Stimulated activated CD8-positive, alpha-beta memory T cell treated with anti-CD3 and anti-CD28 coated beads, Interleukin-4, amount 100 ng/mL, for 24 hours (primary cell): Measurements from ENCODE around the gene BBLN.
A peak's percentile ranks its signal among the peaks of the same experiment; 100 is the strongest.

ENCODE experiments used
- DNase-seq: peaks from one replicate; pipeline ENCODE4 v3.0.0-alpha.2; 2020; ENCODE audit warnings: low read depth

Gene BBLN

DNA sequence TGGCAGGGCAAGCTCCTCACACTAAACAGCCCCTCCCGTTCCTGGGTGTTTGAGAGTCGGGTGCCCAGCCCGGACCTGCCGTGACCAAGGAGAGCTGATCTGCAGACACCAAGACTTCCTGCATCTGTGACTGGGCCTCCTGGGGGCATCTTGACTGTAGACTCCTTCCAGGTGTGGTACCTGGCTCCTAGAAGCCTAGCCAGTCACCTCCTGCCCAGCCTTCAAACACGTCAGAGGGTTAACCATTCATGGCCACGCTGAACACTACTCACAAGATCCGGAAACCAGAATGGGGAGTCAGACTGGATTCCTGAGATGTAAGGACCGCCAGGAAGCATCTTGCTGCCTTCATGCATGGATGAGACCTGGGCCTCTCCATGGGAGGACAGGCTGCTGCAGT, 14.5 kb upstream of the BBLN start:
- no peak for DNase-seq

DNA sequence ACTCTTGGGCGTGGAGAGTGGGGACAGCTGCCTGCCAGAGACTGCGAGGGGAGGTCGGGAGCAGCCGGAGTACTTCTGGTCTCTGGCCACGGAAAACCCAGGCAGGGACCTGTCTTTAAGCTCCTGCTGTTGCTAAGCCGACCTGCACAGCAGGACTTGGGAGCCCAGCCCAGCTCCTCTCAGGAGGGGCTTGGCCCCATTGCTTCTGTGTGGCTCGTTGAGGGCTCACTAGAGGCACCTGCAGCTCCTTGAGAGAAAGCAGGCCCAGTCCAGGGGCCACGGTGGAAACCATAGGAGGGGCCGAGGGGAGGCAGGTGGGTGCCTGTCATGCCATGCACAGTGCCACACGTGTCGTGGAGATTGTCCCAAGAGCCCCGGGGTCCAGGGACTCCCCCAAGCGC, 14.1 kb upstream of the BBLN start:
- no peak for DNase-seq

DNA sequence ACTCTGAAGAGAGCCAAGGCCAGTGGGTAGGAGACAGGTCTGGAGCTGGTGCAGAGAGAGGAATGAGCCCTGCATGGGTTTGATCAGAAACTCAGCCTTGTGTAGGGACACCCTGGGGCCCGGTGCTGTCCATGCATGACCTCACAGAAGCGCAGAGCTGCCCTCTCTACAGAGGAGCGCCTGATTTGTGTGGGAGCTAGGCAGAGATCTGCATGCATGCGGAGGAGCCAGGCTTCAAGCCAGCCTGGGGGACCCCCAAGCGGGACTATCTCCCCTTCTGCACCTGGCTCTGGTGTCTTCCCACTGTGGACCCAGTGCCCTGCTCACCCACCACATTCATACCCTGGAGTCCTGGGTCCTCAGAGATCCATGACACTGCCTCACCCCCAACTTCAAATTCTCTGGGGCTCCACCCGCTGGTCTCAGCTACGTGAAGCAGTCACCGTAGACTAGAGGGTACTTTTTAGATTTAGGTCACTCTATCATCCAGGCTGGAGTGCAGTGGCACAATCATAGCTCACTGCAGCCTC, 13.4 kb upstream of the BBLN start:
- DNase-seq = no peak

DNA sequence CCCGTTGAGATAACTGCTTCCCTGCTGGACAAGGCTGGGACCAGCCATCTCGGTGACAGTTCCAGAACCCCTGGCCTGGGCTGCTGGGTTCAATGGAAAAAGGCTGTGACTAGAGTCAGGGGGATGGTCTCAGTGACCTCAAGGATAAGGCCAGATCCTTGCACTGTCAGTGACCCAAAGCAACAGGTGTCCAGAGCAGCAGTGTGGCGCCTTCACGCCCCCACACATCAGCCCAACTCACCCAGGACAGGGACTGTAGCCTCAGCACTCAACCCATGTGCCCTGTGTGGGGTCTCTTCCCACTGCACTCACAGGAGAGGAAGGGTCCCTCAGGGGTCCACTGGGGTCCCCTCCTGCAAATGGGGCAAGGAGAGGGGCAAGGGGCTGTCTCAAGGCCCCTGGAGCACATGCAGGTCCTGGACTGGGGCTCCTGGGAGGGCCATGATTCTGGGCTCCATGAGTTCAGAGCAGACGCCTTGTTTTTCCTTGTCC, 11.5 kb upstream of the BBLN start:
- no peak for DNase-seq

DNA sequence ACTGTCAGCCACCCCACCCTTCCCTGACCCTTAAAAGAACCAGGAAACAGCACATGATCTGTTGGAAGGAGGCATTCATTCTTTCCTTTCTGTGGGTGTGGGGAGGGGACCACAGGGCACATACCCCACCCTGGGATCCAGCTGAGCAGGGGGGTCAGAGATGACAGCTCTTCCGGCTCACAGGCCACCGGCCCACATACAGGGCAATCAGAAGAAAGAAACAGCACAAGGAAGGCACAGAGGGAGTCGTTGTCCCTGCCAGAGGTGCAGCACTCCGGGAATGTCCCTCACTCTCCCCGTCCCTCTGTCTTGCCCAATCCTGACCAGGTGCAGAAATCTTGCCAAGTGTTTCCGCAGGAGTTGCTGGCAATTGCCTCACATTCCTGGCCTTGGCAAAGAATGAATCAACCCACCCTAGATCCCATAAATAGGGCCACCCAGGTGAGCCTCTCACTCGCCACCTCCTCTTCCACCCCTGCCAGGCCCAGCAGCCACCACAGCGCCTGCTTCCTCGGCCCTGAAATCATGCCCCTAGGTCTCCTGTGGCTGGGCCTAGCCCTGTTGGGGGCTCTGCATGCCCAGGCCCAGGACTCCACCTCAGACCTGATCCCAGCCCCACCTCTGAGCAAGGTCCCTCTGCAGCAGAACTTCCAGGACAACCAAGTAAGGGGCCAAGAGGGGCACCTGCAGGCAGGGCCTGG, 10.9 kb upstream of the BBLN start, which contains the start of gene LCN2:
Gene LCN2, plus strand, starts transcription at position 453 of the 701 bp plus-strand sequence. Its CDS starts 73 bp downstream, at position 526.
- DNase-seq = no peak

DNA sequence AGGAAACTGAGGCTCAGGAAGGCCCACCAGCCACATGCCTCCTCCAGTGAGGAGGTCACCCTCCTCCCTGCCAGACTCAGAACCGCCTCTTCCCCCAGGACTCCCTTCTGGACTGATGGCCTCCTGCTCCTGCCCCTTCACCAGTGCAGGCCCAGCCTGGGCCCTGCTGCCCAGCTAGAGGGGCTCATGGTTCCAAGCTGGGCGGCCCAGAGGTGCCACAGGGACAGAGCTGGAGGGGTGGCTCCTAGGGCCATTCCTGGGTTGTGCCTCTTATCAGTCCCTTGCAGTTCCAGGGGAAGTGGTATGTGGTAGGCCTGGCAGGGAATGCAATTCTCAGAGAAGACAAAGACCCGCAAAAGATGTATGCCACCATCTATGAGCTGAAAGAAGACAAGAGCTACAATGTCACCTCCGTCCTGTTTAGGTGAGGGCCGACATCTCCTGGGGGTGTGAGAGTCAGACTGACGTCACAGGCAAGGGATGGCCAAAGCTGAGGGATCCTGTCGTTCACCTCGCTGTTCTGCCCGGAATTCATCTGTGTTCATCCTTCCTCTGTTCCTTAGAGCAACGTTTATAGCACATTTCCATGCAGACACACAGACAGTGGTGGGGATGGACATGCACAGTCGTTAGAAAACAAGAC, 10.0 kb upstream of the BBLN start:
- DNase-seq = no peak

DNA sequence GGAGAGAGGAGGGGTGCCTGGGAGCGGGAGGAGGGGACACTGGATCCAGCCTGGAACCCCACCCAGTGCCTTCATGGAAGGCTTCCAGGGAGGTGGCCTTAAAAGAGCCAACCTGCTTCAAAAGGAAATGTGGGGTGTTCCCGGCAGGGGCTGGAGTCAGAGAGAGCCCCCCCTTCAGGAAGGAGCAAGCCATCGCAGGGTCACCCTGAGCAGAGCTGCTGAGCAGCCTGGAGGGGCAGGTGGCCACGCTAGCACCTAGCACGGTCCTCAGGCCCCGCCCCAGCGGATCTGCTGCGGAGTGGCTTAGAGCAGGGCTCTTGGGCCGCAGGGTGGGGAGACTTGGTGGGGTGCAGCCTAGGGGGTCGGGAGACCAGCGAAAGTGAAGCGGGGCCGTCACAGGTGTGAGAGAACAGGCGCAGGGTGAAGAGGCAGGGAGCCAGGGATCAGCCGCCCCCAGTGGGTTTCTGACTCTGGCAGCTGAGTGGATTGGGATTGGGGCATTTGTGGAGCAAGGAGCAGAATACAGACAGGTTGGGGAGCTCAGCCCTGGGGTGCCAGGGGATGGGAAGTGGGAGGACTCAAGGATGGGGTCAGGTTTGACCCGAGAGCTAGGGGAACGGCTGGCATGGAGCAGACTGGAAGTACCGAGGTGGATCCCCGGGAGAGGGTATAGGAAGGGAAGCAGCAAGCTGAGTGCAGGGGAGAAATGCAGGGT, 9.3 kb upstream of the BBLN start:
- no peak for DNase-seq

DNA sequence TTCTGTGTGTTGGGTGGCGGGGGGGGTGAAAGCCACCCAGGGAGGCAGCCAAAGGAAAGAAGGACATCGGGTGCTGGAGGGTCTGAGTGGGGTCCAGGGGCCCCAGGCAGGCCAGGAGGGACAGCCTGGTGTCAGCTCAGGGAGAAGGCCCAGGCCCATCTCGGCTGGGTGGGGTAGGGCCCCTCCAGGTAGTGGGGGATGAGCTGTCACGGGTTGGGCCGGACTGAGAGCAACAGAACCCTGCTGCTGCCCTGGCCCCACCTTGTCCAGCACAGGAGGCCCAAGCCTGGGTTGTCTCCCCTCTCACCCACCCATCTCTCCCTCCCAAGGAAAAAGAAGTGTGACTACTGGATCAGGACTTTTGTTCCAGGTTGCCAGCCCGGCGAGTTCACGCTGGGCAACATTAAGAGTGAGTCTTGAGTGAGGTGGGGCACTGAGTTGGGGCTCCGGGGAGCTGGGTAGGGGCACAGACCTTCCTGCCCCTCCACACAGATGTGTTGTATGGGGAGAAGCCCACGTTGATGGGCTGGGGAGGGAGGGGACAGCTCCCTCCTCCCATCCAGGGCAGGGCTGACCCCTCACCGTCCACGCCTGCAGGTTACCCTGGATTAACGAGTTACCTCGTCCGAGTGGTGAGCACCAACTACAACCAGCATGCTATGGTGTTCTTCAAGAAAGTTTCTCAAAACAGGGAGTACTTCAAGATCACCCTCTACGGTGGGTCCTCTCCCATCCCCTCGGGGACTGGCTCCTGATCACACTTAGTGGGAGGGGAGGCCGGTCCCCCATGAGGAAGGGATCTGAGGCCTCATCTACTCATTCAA, 8.5 kb upstream of the BBLN start:
- DNase-seq = no peak

DNA sequence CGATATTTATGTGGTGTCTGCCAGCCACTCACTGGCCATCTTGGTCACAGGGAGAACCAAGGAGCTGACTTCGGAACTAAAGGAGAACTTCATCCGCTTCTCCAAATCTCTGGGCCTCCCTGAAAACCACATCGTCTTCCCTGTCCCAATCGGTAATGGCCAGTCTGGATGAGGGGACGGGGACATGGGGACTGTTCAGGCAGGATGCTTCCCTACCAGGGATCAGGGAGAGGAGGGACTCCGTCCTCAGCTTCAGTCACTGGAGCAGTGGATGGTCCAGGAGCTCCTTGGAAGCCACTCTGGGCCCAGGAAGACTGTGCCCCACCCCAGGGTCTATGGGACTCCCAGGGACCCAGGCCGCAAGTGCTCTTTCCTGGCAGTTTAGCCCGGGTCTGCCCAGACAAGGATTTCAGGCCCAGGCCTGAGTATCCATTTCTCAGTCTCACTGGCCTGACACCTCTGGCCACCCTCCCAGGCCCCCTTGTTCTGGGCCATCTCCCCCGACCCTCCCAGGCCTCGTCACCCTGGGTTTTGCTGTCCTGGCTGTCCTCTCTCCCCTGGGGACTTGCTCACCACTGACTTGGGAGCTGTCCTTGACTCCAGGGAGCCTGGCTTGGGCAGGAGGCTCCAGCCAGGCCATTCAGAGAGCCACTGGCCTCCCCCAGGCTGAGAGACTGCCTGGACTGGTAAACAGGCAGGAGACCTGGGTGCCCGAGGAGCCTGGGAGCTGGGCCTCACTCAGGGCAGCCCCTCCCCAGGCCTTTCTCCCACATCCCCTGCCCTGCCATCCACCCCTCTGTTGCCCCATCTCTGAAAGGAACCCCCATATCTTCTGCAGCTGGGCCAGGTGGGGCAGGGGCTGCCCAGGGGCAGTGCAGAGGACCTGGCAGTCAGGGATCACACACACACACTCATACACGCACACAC, 7.7 kb upstream of the BBLN start:
- no peak for DNase-seq

DNA sequence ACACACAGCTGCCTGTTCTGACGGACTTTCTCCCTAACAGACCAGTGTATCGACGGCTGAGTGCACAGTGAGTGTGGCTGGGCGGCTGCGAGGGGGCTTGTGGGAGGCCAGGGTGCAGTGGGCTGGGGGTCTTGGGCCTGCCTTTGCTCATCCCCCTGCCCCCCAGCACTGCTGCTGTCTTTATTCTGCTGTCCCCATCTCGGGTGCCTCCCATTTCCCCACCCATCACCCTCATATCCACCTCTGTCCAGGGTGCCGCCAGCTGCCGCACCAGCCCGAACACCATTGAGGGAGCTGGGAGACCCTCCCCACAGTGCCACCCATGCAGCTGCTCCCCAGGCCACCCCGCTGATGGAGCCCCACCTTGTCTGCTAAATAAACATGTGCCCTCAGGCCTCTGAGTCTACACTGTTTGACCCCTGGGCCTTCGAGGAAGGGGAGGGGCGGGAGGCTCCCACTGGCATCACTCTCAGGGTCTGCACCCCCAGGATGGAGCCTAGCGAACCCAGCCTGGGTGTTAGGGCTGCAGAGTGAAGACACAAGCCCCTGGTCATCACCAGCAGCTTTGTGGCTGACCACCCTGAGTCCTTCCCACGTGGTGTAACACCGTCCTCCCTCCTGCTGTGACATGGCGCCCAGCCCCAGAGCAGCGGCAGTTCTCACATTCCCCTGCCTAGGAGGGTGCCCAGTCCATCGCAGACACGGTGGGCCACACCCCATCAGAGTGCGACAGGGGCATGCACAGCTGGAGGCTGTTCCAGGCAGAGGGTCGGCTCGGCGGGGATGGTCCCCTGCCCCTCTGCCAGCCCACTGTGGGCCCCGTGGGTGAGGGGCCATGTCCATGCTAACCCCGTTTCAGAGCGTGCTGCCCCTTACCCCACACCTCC, 6.8 kb upstream of the BBLN start:
- no peak for DNase-seq

DNA sequence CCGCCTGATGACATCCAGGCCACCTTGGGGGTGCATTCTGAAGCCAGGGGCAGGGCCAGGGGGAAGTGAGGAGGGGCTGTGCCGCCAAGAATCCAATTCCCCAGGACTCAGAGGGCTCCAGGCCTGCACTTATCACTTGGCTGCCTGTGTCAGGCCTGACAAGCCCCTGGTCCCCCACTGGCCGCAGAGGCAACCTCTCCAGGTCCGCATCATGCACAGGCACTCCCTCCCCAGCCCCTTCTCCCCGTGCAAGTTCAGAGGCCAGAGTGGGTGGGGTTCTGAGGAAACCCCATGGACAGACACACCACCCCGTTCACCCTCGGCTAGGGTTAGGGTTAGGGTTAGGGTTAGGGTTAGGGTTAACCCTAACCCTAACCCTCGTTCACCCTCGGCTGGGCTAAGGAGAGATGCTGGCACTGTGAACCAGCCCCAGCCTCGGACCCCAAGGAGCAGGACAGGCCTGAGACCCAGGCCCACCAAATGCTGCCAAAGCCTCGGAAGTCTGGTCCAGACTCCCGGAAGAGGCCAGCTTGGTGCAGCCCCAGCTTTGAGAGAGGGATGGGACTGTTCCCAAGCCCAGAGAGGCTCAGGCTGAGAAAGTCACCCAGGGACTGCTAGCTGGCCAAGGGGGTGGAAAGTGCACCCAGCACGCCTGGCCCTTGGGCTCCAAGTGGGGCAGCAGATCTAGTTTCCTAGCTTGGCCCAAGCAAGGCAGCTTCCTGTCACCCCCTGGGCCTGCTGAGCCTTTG, 5.9 kb upstream of the BBLN start:
- DNase-seq = no peak

DNA sequence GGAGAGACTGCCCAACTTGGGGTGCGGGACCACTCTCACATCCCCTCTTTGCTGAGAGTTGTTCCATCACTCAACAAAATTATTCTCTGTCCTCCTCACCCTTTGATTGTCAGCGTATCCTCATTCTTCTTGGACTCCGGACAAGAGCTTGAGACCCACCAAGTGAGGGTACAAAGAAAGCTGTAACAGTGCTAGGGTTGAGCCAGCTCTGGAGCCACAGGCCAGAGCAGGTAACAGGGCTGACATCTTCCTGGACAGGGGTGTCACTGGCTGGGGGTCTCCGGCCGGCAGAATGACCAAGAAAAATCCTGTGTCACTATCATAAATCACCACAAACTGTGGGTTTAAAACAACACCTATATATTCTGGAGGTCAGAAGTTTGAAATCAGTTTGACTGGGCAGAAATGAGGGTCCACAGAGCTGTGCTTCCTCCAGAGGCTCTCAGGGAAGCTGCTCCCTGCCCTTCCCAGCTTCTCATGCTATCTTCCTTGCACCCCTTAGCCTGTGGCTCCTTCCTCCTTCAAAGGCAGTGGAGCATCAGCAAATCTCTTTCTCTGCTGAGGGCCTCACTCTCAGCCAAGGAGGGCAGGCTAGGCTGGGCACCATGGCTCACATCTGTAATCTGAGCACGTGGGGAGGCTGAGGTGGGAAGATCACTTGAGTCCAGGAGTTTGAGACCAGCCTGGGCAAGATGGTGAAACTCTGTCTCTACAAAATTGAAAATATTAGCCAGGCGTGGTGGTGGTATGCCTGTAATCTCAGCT, 4.1 kb upstream of the BBLN start:
- DNase-seq = no peak

DNA sequence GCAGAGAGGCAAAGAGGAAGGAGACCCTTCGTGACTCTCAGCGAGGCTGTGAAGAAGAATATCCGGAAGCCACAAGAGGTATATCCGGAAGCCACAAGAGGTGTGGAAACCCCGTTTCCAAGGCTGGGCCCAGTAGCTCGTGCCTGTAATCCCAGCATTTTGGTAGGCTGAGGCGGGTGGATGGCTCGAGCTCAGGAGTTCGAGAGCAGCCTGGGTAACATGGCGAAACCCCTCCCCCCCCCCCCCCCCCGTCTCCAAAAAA, 612 bp upstream of the BBLN start:
- DNase-seq = peak; percentile 21

DNA sequence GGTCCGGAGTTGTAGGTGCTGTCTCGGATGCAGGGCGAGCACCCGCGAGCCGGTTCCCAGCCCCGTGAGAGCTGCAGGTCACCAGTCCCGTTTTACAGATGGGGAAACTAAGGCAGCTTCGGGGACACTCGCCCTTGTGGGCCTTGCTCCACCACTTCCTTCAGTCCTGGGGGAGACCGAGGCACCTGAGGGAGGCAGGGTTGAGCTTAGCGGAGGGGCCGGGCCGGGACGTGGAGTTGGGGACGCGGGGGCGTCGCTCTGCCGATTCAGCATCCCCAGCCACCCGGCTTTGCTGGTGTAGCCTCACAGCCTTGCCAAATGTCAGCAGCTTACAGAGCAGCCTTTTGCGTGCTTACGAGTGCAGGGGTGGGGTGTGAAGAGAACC, 530 bp downstream of the BBLN start:
- DNase-seq = peak; percentile 53

DNA sequence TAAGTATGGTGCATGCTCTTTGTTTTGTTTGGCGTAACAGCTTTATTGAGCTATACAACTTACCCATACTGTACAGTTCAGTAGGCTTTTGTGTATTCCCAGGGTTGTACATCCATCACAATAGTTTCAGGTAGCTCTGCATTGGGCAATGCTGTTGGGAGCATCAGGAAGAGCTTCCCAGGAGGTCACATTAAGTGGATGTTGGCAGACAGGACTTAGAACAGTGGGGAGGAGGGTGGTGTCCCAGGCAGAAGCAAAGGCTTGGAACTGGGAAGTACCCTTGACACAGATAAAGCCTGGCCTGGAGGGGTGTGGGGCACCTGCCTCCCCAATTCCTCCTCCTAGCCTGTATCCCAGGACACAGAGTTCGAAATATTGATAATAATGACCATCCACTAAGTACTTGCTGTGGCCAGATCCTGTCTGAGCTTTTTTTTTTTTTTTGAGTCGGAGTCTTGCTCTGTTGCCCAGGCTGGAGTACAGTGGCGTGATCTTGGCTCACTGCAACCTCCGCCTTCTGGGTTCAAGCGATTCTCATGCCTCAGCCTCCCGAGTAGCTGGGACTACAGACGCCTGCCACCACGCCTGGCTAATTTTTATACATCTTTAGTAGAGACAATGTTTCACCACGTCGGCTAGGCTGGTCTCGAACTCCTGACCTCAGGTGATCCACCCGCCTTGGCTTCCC, 1.3 kb downstream of the BBLN start:
- no peak for DNase-seq

DNA sequence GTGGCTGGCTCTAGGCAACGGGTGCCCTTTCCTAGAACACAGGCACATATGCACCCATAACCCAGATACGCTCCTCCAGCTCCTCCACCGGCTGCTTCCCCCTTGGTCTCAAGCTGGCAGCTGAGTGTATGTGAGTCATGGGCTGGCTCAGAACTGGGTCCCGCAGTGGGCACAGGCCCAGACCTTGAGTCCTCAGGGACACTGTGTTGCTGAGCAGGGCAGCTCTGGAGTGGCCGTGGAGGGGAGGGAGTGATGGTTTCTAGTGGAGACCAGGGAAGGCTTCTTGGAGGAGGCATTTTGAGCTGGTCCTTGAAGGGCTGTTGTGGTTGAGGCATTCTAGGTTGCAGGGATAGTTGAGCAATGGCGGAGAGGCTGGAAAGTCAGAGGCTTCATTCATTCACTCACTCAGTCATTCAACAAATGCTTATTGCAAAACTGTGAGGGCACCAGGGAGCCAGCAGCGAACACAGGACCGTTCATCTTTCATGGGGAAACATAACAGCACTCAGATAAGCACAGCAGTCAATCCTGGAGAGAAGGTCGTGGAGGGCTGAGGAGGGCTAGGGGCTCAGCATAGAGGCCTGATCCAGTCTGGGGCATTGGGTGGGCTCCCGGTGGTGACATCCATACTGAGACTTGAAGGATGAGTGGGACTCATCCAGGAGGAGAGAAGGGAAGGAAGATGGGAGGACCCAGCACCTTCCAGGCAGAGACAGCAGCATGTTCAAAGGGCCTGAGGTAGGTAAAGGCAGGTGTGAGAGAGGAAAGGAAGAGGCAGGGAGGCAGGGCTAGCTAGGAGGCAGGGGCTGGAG, 2.4 kb downstream of the BBLN start:
- no peak for DNase-seq

DNA sequence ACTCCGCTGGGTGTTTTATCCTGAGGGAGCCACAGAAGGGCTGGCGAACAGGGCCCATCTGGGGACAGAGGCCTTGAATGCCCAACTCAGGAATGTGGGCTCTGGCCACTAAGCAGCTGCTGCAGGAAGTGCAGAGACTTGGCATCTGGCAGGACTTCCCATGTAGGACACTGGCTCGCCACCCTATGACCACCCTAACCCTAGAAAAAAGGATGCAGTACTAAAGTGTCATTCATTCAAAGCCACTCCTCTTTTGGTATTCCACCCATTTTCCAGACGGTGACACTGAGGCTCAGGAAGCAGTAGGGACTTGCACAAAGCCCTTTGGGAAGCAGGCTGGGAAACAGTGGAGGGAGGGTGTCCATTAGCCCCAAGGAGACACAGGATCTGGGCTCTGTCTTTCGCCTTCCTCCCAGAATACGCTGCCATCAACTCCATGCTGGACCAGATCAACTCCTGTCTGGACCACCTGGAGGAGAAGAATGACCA, 3.0 kb downstream of the BBLN start:
- DNase-seq = no peak
